Naive thymus-derived CD4-positive, alpha-beta T cell (primary cell): ENCODE results near the gene KLHL10. TPM values are rescaled to one million over a fixed set of nuclear protein-coding genes. Genes with fewer than 3 reads are reported as not detected.
A peak's percentile ranks its signal among the peaks of the same experiment; 100 is the strongest.

ENCODE experiments used
- ATAC-seq: fragments of 150-1000 bp; cut with Tn5 transposase; 2 replicates; pipeline ENCODE4 v1.10.0; 2021; ENCODE audit warnings: mild to moderate bottlenecking, moderate library complexity
- CTCF ChIA-PET: fragments of 350-600 bp; sonication (Branson Sonifier 250); formaldehyde crosslinking; loops from one replicate; lab custom pipeline; 2021; ENCODE audit warnings: antibody characterized with exemption; lab: Charles Lee
- POLR2A ChIA-PET: fragments of 350-600 bp; sonication (Branson Sonifier 250); formaldehyde crosslinking; loops from one replicate; lab custom pipeline; 2021; ENCODE audit warnings: antibody characterized with exemption, inconsistent platforms; lab: Charles Lee
- DNase-seq, 9 donors: peaks; one replicate each; pipeline versions ENCODE4 v3.0.0 to v3.0.0-alpha.2; 2020 to 2022; ENCODE audit warnings: mixed read lengths in 1 of 9
- H3K27ac ChIP-seq: one replicate; pipeline ENCODE4 v1.7.0; 2013; ENCODE audit warnings: mild to moderate bottlenecking, low read depth, low read length, moderate library complexity
- H3K27me3 ChIP-seq, 2 donors: one replicate each; pipeline ENCODE4 v1.7.0; 2013; ENCODE audit warnings: low read length in 2 of 2, mild to moderate bottlenecking in 2 of 2, moderate library complexity in 2 of 2; ENCODE audit not compliant: control insufficient read depth in 2 of 2, insufficient read depth in 2 of 2
- H3K36me3 ChIP-seq, 3 experiments: 1 replicate in 2 of 3; 2 replicates in 1 of 3; pipeline ENCODE4 v1.7.0; 2013; ENCODE audit warnings: low read length in 3 of 3, mild to moderate bottlenecking in 3 of 3, moderate library complexity in 1 of 3; ENCODE audit not compliant: insufficient read depth in 3 of 3, control insufficient read depth in 2 of 3
- H3K4me1 ChIP-seq, 2 donors: one replicate each; pipeline ENCODE4 v1.7.0; 2013; ENCODE audit warnings: low read length in 2 of 2, mild to moderate bottlenecking in 2 of 2, moderate library complexity in 1 of 2; ENCODE audit not compliant: control insufficient read depth in 2 of 2, insufficient read depth in 2 of 2
- H3K4me3 ChIP-seq: 2 replicates; pipeline ENCODE4 v1.7.0; 2013; ENCODE audit warnings: mild to moderate bottlenecking, low read length
- H3K9me3 ChIP-seq, 3 experiments: 1 replicate in 2 of 3; 2 replicates in 1 of 3; pipeline ENCODE4 v1.7.0; 2013; ENCODE audit warnings: low read length in 3 of 3; ENCODE audit not compliant: control insufficient read depth in 2 of 3
- H3K27ac Mint-ChIP-seq, 9 donors: one replicate each; pipeline ENCODE4 v1.8.0; 2020 to 2022; ENCODE audit warnings: mixed read lengths in 9 of 9, mild to moderate bottlenecking in 8 of 9, moderate library complexity in 5 of 9, inconsistent platforms in 2 of 9
- H3K27me3 Mint-ChIP-seq, 5 donors: one replicate each; pipeline ENCODE4 v1.8.0; 2021 to 2022; ENCODE audit warnings: mixed read lengths in 5 of 5, mild to moderate bottlenecking in 1 of 5
- H3K36me3 Mint-ChIP-seq, 5 donors: one replicate each; pipeline ENCODE4 v1.8.0; 2020 to 2022; ENCODE audit warnings: mixed read lengths in 5 of 5, mild to moderate bottlenecking in 3 of 5, inconsistent platforms in 1 of 5
- H3K4me1 Mint-ChIP-seq, 7 donors: one replicate each; pipeline ENCODE4 v1.8.0; 2020 to 2022; ENCODE audit warnings: mixed read lengths in 7 of 7, mild to moderate bottlenecking in 3 of 7, inconsistent platforms in 1 of 7
- H3K4me3 Mint-ChIP-seq, 10 donors: one replicate each; pipeline ENCODE4 v1.8.0; 2020 to 2022; ENCODE audit warnings: mild to moderate bottlenecking in 10 of 10, mixed read lengths in 10 of 10, moderate library complexity in 6 of 10, inconsistent platforms in 2 of 10
- H3K9me3 Mint-ChIP-seq, 11 donors: one replicate each; pipeline ENCODE4 v1.8.0; 2020 to 2022; ENCODE audit warnings: mixed read lengths in 11 of 11, mild to moderate bottlenecking in 4 of 11, inconsistent platforms in 1 of 11, moderate library complexity in 1 of 11
- intact Hi-C, 2 donors: fragments of 100-400 bp; cut with micrococcal nuclease; formaldehyde crosslinking; loops; one replicate each; pipeline ENCODE4 v1.15.1; 2023
- polyA plus RNA-seq, 2 donors: library from polyadenylated mRNA; unstranded; fragments of 300-500 nt; fragmentation: Illumina TruSeq; gene quantifications; one replicate each; pipeline ENCODE4 v1.2.3, GENCODE V29; 2021
- total RNA-seq, 6 experiments: library from RNA in 5 of 6; stranded (reverse) in 5 of 6; gene quantifications; 1 replicate in 5 of 6; 2 replicates in 1 of 6; pipeline ENCODE4 v1.2.3 and lab custom pipeline; 2021 to 2026

KLHL10 gene
- total and polyA plus RNA-seq, 7 experiments from 2014 or later = not detected

GRCh38 chr17:41894791-41895331 is 57.2 kb downstream of the KLHL10 start:
- no peak overlapping the region for H3K4me3 Mint-ChIP-seq
- DNase-seq = no peak
- Histone ChIP-seq H3K4me3 (no peak overlapping the region), H3K4me1 (no peaks in the 10 kb centered on the region), H3K27ac (no peak overlapping the region), H3K9me3 (no peaks in the 10 kb centered on the region), H3K27me3 (no peaks in the 10 kb centered on the region), H3K36me3 (peaks cover 15 to 92% (median 23%) of the 10 kb centered on the region in 3 experiments)
- intact Hi-C loops = no loop called here
- no peaks in the 10 kb centered on the region for H3K27me3 Mint-ChIP-seq
- H3K27ac Mint-ChIP-seq = no peak overlapping the region
- H3K9me3 Mint-ChIP-seq = no peaks in the 10 kb centered on the region
- H3K4me1 Mint-ChIP-seq = peaks cover 0 to 9% (median 0%) of the 10 kb centered on the region in 7 donors
- H3K36me3 Mint-ChIP-seq = peaks cover 4 to 66% (median 22%) of the 10 kb centered on the region in 5 donors
- POLR2A ChIA-PET = no interaction called here
- ATAC-seq = no peak
- CTCF ChIA-PET = interaction anchor here (0.6 kb wide), 1 partner anchor 88 kb away, joined by 6 read pairs; no protein-coding TSS in a partner anchor

GRCh38 chr17:41895617-41896016 is 58.0 kb downstream of the KLHL10 start:
- Histone ChIP-seq H3K4me1 (no peaks in the 10 kb centered on the region), H3K36me3 (peaks cover 15 to 94% (median 23%) of the 10 kb centered on the region in 3 experiments), H3K27ac (no peak overlapping the region), H3K4me3 (no peak overlapping the region), H3K27me3 (no peaks in the 10 kb centered on the region), H3K9me3 (no peaks in the 10 kb centered on the region)
- Mint-ChIP-seq H3K27ac (peak overlapping the region in 1 of 9 donors; percentile 59), H3K4me3 (no peak overlapping the region), H3K4me1 (peaks cover 0 to 9% (median 0%) of the 10 kb centered on the region in 7 donors), H3K27me3 (no peaks in the 10 kb centered on the region), H3K36me3 (peaks cover 4 to 65% (median 20%) of the 10 kb centered on the region in 5 donors), H3K9me3 (no peaks in the 10 kb centered on the region)
- CTCF ChIA-PET = no interaction called here
- ATAC-seq (no peak), DNase-seq (no peak)
- POLR2A ChIA-PET = no interaction called here
- intact Hi-C loops = no loop called here

GRCh38 chr17:41896726-41897125 is 59.1 kb downstream of the KLHL10 start:
- no peaks in the 10 kb centered on the region for H3K9me3 Mint-ChIP-seq
- peaks cover 0 to 16% (median 0%) of the 10 kb centered on the region in 7 donors for H3K4me1 Mint-ChIP-seq
- ChIA-PET POLR2A (no interaction called here), CTCF (no interaction called here)
- no peak overlapping the region for H3K4me3 ChIP-seq
- no peaks in the 10 kb centered on the region for H3K27me3 ChIP-seq
- H3K27ac ChIP-seq = no peak overlapping the region
- H3K4me1 ChIP-seq = no peaks in the 10 kb centered on the region
- peak overlapping the region in 2 of 9 donors; percentile 42 to 62 for H3K27ac Mint-ChIP-seq
- H3K36me3 ChIP-seq = peaks cover 15 to 94% (median 23%) of the 10 kb centered on the region in 3 experiments
- H3K27me3 Mint-ChIP-seq = no peaks in the 10 kb centered on the region
- ATAC-seq (no peak), DNase-seq (no peak)
- peaks cover 11 to 72% (median 20%) of the 10 kb centered on the region in 5 donors for H3K36me3 Mint-ChIP-seq
- intact Hi-C loops = no loop called here
- H3K4me3 Mint-ChIP-seq = no peak overlapping the region
- H3K9me3 ChIP-seq = no peaks in the 10 kb centered on the region

Other genes with a start within 250 kb of the KLHL10 start
- gene KRT16, start 225.1 kb upstream of the KLHL10 start, total RNA-seq = not detected
- not detected for gene KRT16, start 225.1 kb upstream of the KLHL10 start, polyA plus RNA-seq
- not detected for gene KRT17, start 213.2 kb upstream of the KLHL10 start, total RNA-seq
- not detected for gene KRT17, start 213.2 kb upstream of the KLHL10 start, polyA plus RNA-seq
- gene EIF1, start 148.9 kb upstream of the KLHL10 start, total RNA-seq = 1,000 to 10,000 TPM in 2 of 5 experiments, 100 to 1,000 TPM in 3; 710 to 2,222 (median 934) TPM
- 1,000 to 10,000 TPM in 1 of 2 donors, 100 to 1,000 TPM in 1; 774 to 1,284 TPM for gene EIF1, start 148.9 kb upstream of the KLHL10 start, polyA plus RNA-seq
- gene GAST, start 125.5 kb upstream of the KLHL10 start, total RNA-seq = not detected
- not detected for gene GAST, start 125.5 kb upstream of the KLHL10 start, polyA plus RNA-seq
- under 1 TPM in 1 of 5 experiments, not detected in 4; 0.08 TPM for gene HAP1, start 103.2 kb upstream of the KLHL10 start, total RNA-seq
- gene HAP1, start 103.2 kb upstream of the KLHL10 start, polyA plus RNA-seq = not detected
- 1 to 10 TPM in 2 of 5 experiments, under 1 TPM in 3; 0.24 to 8.2 (median 0.57) TPM for gene JUP, start 51.1 kb upstream of the KLHL10 start, total RNA-seq
- under 1 TPM; 0.19 to 0.25 TPM for gene JUP, start 51.1 kb upstream of the KLHL10 start, polyA plus RNA-seq
- 1 to 10 TPM; 3.6 to 7.0 (median 5.3) TPM for gene P3H4, start 25.9 kb upstream of the KLHL10 start, total RNA-seq
- 1 to 10 TPM; 3.5 to 6.5 TPM for gene P3H4, start 25.9 kb upstream of the KLHL10 start, polyA plus RNA-seq
- under 1 TPM in 2 of 5 experiments, not detected in 3; 0.34 to 0.76 TPM for gene FKBP10, start 24.8 kb upstream of the KLHL10 start, total RNA-seq
- gene FKBP10, start 24.8 kb upstream of the KLHL10 start, polyA plus RNA-seq = not detected
- 10 to 100 TPM; 26.8 to 41.7 (median 37.2) TPM for gene NT5C3B, start 1.6 kb upstream of the KLHL10 start, total RNA-seq
- 10 to 100 TPM; 41.9 to 66.7 TPM for gene NT5C3B, start 1.6 kb upstream of the KLHL10 start, polyA plus RNA-seq
- 10 to 100 TPM; 15.2 to 25.9 (median 18.9) TPM for gene KLHL11, start 27.6 kb downstream of the KLHL10 start, total RNA-seq
- 1 to 10 TPM; 6.7 to 7.0 TPM for gene KLHL11, start 27.6 kb downstream of the KLHL10 start, polyA plus RNA-seq
- 100 to 1,000 TPM in 1 of 5 experiments, 10 to 100 TPM in 4; 59.2 to 154 (median 70.8) TPM for gene ACLY, start 81.1 kb downstream of the KLHL10 start, total RNA-seq
- gene ACLY, start 81.1 kb downstream of the KLHL10 start, polyA plus RNA-seq = 10 to 100 TPM; 42.7 to 51.9 TPM
- 1 to 10 TPM in 3 of 5 experiments, under 1 TPM in 1, not detected in 1; 0.16 to 4.1 (median 1.6) TPM for gene ODAD4, start 92.8 kb downstream of the KLHL10 start, total RNA-seq
- gene ODAD4, start 92.8 kb downstream of the KLHL10 start, polyA plus RNA-seq = under 1 TPM; 0.10 to 0.40 TPM
- gene CNP, start 129.0 kb downstream of the KLHL10 start, total RNA-seq = 10 to 100 TPM; 29.6 to 86.3 (median 32.5) TPM
- 10 to 100 TPM; 32.3 to 34.2 TPM for gene CNP, start 129.0 kb downstream of the KLHL10 start, polyA plus RNA-seq
- gene DNAJC7, start 179.6 kb downstream of the KLHL10 start, total RNA-seq = 100 to 1,000 TPM in 4 of 5 experiments, 10 to 100 TPM in 1; 99.4 to 145 (median 109) TPM
- gene DNAJC7, start 179.6 kb downstream of the KLHL10 start, polyA plus RNA-seq = 10 to 100 TPM; 65.4 to 77.7 TPM
- 10 to 100 TPM; 14.3 to 24.0 (median 20.4) TPM for gene NKIRAS2, start 182.3 kb downstream of the KLHL10 start, total RNA-seq
- gene NKIRAS2, start 182.3 kb downstream of the KLHL10 start, polyA plus RNA-seq = 10 to 100 TPM; 24.6 to 30.5 TPM
- 1 to 10 TPM in 1 of 5 experiments, under 1 TPM in 4; 0.10 to 1.0 (median 0.67) TPM for gene C17orf113, start 212.8 kb downstream of the KLHL10 start, total RNA-seq
- under 1 TPM; 0.14 to 0.28 TPM for gene C17orf113, start 212.8 kb downstream of the KLHL10 start, polyA plus RNA-seq